DOHH2 (cell line): ENCODE measurements around the gene CLINT1.

Experiments
- H3F3A ChIP-seq: fragments of 200-600 bp; sonication (generic), shearing (Covaris generic); 2 replicates; pipeline ENCODE4 v1.6.0; 2016; ENCODE audit warnings: antibody characterized with exemption, mild to moderate bottlenecking; ENCODE audit not compliant: control insufficient read depth, insufficient read depth
- H3K27ac ChIP-seq: fragments of 200-600 bp; sonication (generic); 2 replicates; pipeline ENCODE4 v1.5.1; 2014; ENCODE audit warnings: low read depth, mild to moderate bottlenecking, low read length, moderate library complexity
- H3K27me3 ChIP-seq: fragments of 200-600 bp; sonication (generic); 2 replicates; pipeline ENCODE4 v1.6.1; 2014; ENCODE audit warnings: mild to moderate bottlenecking, low read length, mixed read lengths; ENCODE audit not compliant: control insufficient read depth
- H3K36me3 ChIP-seq: fragments of 200-600 bp; sonication (generic); 2 replicates; pipeline ENCODE4 v1.6.1; 2014; ENCODE audit warnings: mild to moderate bottlenecking, low read length, moderate library complexity, mixed read lengths; ENCODE audit not compliant: control insufficient read depth
- H3K4me1 ChIP-seq: fragments of 200-600 bp; sonication (generic); 2 replicates; pipeline ENCODE4 v1.6.1; 2014; ENCODE audit warnings: mild to moderate bottlenecking, low read length, mixed read lengths; ENCODE audit not compliant: control insufficient read depth
- H3K4me2 ChIP-seq: fragments of 200-600 bp; sonication (generic); 2 replicates; pipeline ENCODE4 v1.6.0; 2014; ENCODE audit warnings: mild to moderate bottlenecking, low read length, moderate library complexity
- H3K4me3 ChIP-seq: fragments of 200-600 bp; sonication (generic); 2 replicates; pipeline ENCODE4 v1.5.1; 2014; ENCODE audit warnings: mild to moderate bottlenecking, low read length, mixed read lengths
- H3K79me2 ChIP-seq: fragments of 200-600 bp; sonication (generic); 2 replicates; pipeline ENCODE4 v1.6.1; 2014; ENCODE audit warnings: mild to moderate bottlenecking, low read length, mixed read lengths; ENCODE audit not compliant: control insufficient read depth
- H3K9me2 ChIP-seq: fragments of 200-600 bp; sonication (generic); replicated peaks from 2 replicates; pipeline ENCODE4 v1.6.1; 2014; ENCODE audit warnings: mild to moderate bottlenecking, low read length, mixed read lengths; ENCODE audit not compliant: control insufficient read depth
- H3K9me3 ChIP-seq: fragments of 200-600 bp; sonication (generic); 2 replicates; pipeline ENCODE4 v1.6.1; 2014; ENCODE audit warnings: antibody characterized with exemption, low read length, mixed read lengths; ENCODE audit not compliant: control insufficient read depth, insufficient read depth
- H4K20me1 ChIP-seq: fragments of 200-600 bp; sonication (generic); 2 replicates; pipeline ENCODE4 v1.6.0; 2014; ENCODE audit warnings: low read depth, mild to moderate bottlenecking, antibody characterized with exemption, low read length, moderate library complexity; ENCODE audit not compliant: control insufficient read depth, insufficient read depth
- EZH2phosphoT487 ChIP-seq: fragments of 200-600 bp; sonication (generic); IDR thresholded peaks from 2 replicates; pipeline ENCODE4 v1.6.1; 2017; ENCODE audit warnings: borderline replicate concordance, mild to moderate bottlenecking, antibody characterized with exemption, low read length, moderate library complexity, mixed read lengths
- TF ChIP-seq, protein P1 (sequence below): fragments of 200-600 bp; sonication (generic); IDR thresholded peaks from one replicate; pipeline ENCODE4 v1.5.1; 2014; ENCODE audit warnings: antibody characterized with exemption, mild to moderate bottlenecking, low read depth, low read length; ENCODE audit not compliant: poor library complexity, severe bottlenecking

CLINT1 gene

DNA sequence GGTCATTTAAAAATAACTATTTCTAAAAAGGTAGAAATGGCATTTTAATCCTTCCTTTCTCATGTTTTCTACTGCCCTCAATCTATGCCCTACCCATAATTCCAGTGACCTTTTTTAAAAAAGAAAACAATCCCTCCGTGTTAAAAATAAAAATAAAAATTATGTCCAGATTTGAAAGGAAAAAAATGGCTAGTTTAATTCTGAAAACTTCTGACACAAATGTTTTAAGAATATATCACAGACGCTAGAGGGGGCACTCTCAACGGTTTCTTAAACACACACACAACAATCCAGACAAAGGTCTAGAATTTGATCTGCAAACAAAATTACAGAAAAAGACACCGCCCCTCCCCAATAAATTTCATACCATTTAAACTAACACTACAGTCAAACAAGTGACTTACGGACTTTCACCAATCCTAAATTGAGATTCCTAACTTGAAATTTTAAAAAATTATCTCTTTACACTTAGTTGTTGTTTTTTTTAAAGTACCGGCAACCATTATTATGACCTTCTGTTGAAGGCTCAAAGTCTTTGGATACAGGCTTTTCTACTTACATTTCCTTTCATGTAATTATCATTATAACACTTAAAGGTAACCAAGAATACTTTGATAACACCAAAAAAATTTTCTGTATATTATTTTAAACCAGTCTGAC, 38.2 kb downstream of the CLINT1 start:
- peaks cover 4% of the 10 kb centered on the region for H4K20me1 ChIP-seq

DNA sequence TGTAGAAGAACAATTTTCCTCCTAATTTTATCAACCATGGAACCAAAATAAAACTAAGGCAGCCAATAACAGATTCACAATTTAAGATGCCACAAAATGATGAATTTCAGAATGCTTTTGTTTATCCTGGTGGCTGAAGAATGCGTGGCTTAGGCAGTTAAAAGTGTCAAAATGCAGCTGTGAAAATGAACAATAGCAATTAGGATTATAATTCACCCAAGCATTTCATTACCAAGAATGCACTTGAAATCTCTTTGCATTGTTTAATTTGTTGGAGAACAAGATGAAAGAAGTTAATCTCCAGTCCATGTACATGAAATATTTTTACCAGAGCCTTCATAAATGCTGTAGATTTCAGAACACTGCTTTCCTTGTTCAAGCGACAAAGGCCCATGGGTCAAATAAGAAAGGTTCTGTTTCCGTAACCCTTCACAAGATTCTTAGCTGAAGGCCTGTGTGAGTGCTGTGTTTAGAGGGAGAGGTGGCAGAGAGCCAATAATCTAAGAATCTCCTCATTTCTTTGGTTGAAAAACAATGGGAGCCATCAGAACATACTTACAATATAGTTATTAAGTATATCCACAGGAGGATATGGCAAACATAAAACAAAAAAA, 39.3 kb downstream of the CLINT1 start:
- peaks cover 63% of the 10 kb centered on the region for H3K4me1 ChIP-seq
- H3K4me2 ChIP-seq: no peak overlapping the region
- no peaks in the 10 kb centered on the region for H3K9me2 ChIP-seq
- H3F3A ChIP-seq: peaks cover 21% of the 10 kb centered on the region
- TF ChIP-seq EZH2phosphoT487: no peak
- H3K27me3 ChIP-seq: no peaks in the 10 kb centered on the region
- H3K36me3 ChIP-seq: peaks cover 60% of the 10 kb centered on the region
- H3K9me3 ChIP-seq: no peaks in the 10 kb centered on the region
- peaks cover 88% of the 10 kb centered on the region for H3K79me2 ChIP-seq
- no peak overlapping the region for H3K4me3 ChIP-seq
- H3K27ac ChIP-seq: no peak overlapping the region; the same call in 1 of the 2 replicates
- H4K20me1 ChIP-seq: peaks cover 4% of the 10 kb centered on the region

More for the DNA sequence above, 38.2 kb downstream of the CLINT1 start:
- no peaks in the 10 kb centered on the region for H3K9me2 ChIP-seq
- no peaks in the 10 kb centered on the region for H3K9me3 ChIP-seq
- H3K27me3 ChIP-seq: no peaks in the 10 kb centered on the region
- H3K27ac ChIP-seq: peak overlapping the region; percentile 38
- peaks cover 72% of the 10 kb centered on the region for H3K4me1 ChIP-seq
- H3F3A ChIP-seq: peaks cover 21% of the 10 kb centered on the region
- TF ChIP-seq, protein P1, sequence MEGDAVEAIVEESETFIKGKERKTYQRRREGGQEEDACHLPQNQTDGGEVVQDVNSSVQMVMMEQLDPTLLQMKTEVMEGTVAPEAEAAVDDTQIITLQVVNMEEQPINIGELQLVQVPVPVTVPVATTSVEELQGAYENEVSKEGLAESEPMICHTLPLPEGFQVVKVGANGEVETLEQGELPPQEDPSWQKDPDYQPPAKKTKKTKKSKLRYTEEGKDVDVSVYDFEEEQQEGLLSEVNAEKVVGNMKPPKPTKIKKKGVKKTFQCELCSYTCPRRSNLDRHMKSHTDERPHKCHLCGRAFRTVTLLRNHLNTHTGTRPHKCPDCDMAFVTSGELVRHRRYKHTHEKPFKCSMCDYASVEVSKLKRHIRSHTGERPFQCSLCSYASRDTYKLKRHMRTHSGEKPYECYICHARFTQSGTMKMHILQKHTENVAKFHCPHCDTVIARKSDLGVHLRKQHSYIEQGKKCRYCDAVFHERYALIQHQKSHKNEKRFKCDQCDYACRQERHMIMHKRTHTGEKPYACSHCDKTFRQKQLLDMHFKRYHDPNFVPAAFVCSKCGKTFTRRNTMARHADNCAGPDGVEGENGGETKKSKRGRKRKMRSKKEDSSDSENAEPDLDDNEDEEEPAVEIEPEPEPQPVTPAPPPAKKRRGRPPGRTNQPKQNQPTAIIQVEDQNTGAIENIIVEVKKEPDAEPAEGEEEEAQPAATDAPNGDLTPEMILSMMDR: peak; percentile 40
- no peak for TF ChIP-seq EZH2phosphoT487
- peak overlapping the region; percentile 12 for H3K4me2 ChIP-seq
- H3K36me3 ChIP-seq: peaks cover 54% of the 10 kb centered on the region
- H3K4me3 ChIP-seq: no peak overlapping the region
- peaks cover 96% of the 10 kb centered on the region for H3K79me2 ChIP-seq

DNA sequence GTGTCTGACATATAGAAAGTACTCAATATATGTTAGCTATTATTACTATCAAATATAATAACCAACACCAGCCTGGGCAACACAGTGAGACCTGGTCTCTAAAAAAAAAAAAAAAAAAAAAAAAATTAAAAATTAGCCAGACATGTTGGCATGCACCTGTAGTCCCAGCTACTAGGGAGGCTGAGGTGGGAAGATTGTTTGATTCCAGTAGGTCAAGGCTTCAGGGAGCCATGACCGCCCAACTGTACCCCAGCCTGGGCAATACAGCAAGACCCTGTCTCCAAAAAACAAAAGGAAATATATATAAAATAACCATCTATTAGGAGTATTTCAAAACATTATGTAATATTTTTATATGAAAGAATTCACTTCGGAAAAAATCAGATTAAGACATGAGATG, 40.6 kb downstream of the CLINT1 start:
- H3K4me3 ChIP-seq: no peak overlapping the region
- no peak for TF ChIP-seq EZH2phosphoT487
- TF ChIP-seq, protein P1: no peak
- peaks cover 75% of the 10 kb centered on the region for H3K79me2 ChIP-seq
- peaks cover 4% of the 10 kb centered on the region for H4K20me1 ChIP-seq
- H3K36me3 ChIP-seq: peaks cover 62% of the 10 kb centered on the region
- H3K4me1 ChIP-seq: peaks cover 52% of the 10 kb centered on the region
- no peaks in the 10 kb centered on the region for H3K27me3 ChIP-seq
- no peak overlapping the region for H3K4me2 ChIP-seq
- no peaks in the 10 kb centered on the region for H3K9me2 ChIP-seq
- H3K27ac ChIP-seq: no peak overlapping the region
- peaks cover 21% of the 10 kb centered on the region for H3F3A ChIP-seq
- no peaks in the 10 kb centered on the region for H3K9me3 ChIP-seq

DNA sequence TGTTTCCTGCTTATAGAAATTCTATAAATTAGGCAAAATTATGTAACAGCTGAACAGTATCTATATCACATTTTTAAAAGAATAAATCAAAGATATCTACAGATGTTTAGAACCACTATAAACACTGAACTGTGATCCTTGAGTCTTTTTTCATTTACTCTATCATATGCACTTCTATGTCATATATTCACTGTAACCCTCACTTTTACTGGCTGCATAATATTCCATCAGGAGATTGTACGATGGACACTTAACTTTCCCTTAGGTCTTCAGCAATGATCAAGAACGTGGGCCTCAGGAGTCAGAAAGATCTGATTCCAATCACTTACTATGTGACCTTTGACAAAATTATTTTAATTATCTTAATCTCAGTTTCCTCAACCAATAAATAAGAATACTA, 41.0 kb downstream of the CLINT1 start:
- peaks cover 71% of the 10 kb centered on the region for H3K79me2 ChIP-seq
- peaks cover 47% of the 10 kb centered on the region for H3K4me1 ChIP-seq
- H3K27me3 ChIP-seq: no peaks in the 10 kb centered on the region
- no peaks in the 10 kb centered on the region for H3K9me3 ChIP-seq
- no peak for TF ChIP-seq EZH2phosphoT487
- TF ChIP-seq, protein P1: no peak
- H3K4me3 ChIP-seq: no peak overlapping the region
- H3K9me2 ChIP-seq: no peaks in the 10 kb centered on the region
- H3F3A ChIP-seq: peaks cover 21% of the 10 kb centered on the region
- H3K36me3 ChIP-seq: peaks cover 65% of the 10 kb centered on the region
- no peak overlapping the region for H3K4me2 ChIP-seq
- peaks cover 4% of the 10 kb centered on the region for H4K20me1 ChIP-seq
- H3K27ac ChIP-seq: no peak overlapping the region
